ENCODE measurements around the gene TIMM23.
"Not testable (repeated sequence)": the region's sequence is repeated elsewhere in the genome, so short reads cannot be mapped to it uniquely, and the experiment has no call there.

TIMM23 gene

GRCh38 chr10:45972106-45972812, at the start of gene TIMM23:
Gene TIMM23 (plus strand): TSS chr10:45972489. CDS start chr10:45972625, 136 bp downstream.
- DNase-seq = peak; percentile 83

GRCh38 chr10:45926790-45927189, 45.5 kb upstream of the TIMM23 start:
- not testable (repeated sequence) for DNase-seq

- DNase-seq = not testable (repeated sequence)
Observed at GRCh38 chr10:45931305-45931704, 41.0 kb upstream of the TIMM23 start.

- not testable (repeated sequence) for DNase-seq
Observed at GRCh38 chr10:45934788-45935187, 37.5 kb upstream of the TIMM23 start.

GRCh38 chr10:45939176-45939697, 33.1 kb upstream of the TIMM23 start:
- DNase-seq = not testable (repeated sequence)

- not testable (repeated sequence) for DNase-seq
Observed at GRCh38 chr10:45941196-45941595, 31.1 kb upstream of the TIMM23 start.

- DNase-seq = not testable (repeated sequence)
Observed at GRCh38 chr10:45945476-45945875, 26.8 kb upstream of the TIMM23 start.

- not testable (repeated sequence) for DNase-seq
Observed at GRCh38 chr10:45947363-45947762, 24.9 kb upstream of the TIMM23 start.

GRCh38 chr10:45948801-45949200, 23.5 kb upstream of the TIMM23 start:
- not testable (repeated sequence) for DNase-seq

GRCh38 chr10:45954367-45954766, 17.9 kb upstream of the TIMM23 start:
- not testable (repeated sequence) for DNase-seq

- not testable (repeated sequence) for DNase-seq
Observed at GRCh38 chr10:45956634-45957033, 15.7 kb upstream of the TIMM23 start.

- not testable (repeated sequence) for DNase-seq
Observed at GRCh38 chr10:45957928-45958327, 14.4 kb upstream of the TIMM23 start.

- DNase-seq = not testable (repeated sequence)
Observed at GRCh38 chr10:45962686-45963452, 9.4 kb upstream of the TIMM23 start.

GRCh38 chr10:45971019-45971418, 1.3 kb upstream of the TIMM23 start:
- DNase-seq = not testable (repeated sequence)

GRCh38 chr10:45971742-45972105, 565 bp upstream of the TIMM23 start:
- DNase-seq = peak; percentile 2

- DNase-seq = not testable (repeated sequence)
Observed at GRCh38 chr10:45972813-45973169, 502 bp downstream of the TIMM23 start.

- not testable (repeated sequence) for DNase-seq
Observed at GRCh38 chr10:45974041-45974440, 1.8 kb downstream of the TIMM23 start.

- DNase-seq = not testable (repeated sequence)
Observed at GRCh38 chr10:45978554-45978953, 6.3 kb downstream of the TIMM23 start.

GRCh38 chr10:45981367-45981766, 9.1 kb downstream of the TIMM23 start:
- not testable (repeated sequence) for DNase-seq

- peak; percentile 38 for DNase-seq
Observed at GRCh38 chr10:45983538-45984186, 11.4 kb downstream of the TIMM23 start.

GRCh38 chr10:45984473-45984872, 12.2 kb downstream of the TIMM23 start:
- DNase-seq = not testable (repeated sequence)

- not testable (repeated sequence) for DNase-seq
Observed at GRCh38 chr10:45985590-45985989, 13.3 kb downstream of the TIMM23 start.

- DNase-seq = no peak
Observed at GRCh38 chr10:45997557-45997956, 25.3 kb downstream of the TIMM23 start.

Data from CD4-positive, alpha-beta T cell treated with Interleukin-17A for 4 hours (primary cell).